Measurements from ENCODE around the gene SLC6A18.

- TF ChIP-seq POLR2A (IDR thresholded peaks at IDR 0.05) (no peak), CTCF (IDR thresholded peaks at IDR 0.05) (no peak)
These were observed 16.4 kb downstream of the SLC6A18 start for GRCh38 chr5:1241509-1242080.

All from thyroid gland (tissue), 4 donors.